GM21526 (cell line): ENCODE measurements around the gene C17orf100.

Experiments used
- ATAC-seq: cut with Tn5 transposase; IDR thresholded peaks from one replicate; pipeline ENCODE4 v1.9.1; 2021; ENCODE audit warnings: moderate library complexity; ENCODE audit not compliant: unreplicated experiment, low FRiP score

C17orf100 gene

DNA sequence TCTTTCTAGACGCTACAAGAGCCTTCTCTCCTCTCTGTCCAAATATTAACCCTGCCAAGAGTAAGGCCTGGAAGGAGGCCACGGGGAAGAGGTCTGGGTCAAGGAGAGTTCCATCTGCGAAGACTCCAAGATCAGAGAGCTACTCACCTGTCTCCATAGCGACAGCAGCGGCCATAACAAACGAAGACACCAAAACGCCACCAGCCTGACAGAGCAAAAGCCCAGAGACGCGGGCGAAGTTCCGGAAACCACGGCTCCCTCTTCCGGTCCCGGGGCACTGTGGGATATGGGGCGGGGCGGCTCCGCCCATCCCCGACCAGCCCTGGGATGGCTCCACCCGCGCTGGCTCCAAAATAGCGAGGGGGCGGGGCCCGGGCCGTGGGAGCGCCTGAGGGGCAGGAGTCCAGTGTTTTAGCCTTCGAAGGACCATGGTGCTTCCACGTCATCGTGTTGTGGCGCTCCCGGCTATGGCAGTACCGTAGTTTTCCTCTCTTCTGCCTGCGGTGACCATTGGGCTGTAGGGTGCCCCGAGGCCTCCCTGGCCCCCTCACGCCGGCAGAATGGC lies at the start of gene C17orf100, which contains the start of gene MED31:
Gene C17orf100 (plus strand): TSS at position 409 of the 565 bp plus-strand sequence. CDS start 152 bp downstream, at position 561.
Gene MED31 (minus strand): TSS at position 252 of the 565 bp plus-strand sequence. CDS start 77 bp downstream, at position 175.
- ATAC-seq = peak; percentile 76

DNA sequence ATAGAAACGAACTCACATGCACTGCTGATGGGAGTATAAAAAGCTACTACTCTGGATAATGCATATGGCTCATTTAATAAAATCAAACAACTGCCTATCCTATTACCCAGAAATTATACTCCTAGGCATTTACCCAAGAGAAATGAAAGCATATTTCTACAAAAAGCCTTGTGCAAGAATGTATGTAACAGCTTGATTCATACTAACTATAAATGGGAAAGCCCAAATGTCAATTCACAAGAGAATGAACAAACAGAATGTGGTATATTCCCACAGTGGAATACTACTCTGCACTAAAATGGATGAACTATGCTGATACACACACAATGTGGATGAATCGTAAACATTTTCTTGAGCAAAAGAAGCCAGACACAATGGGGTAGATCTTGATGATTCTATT lies 49.4 kb upstream of the C17orf100 start:
- ATAC-seq = no peak

DNA sequence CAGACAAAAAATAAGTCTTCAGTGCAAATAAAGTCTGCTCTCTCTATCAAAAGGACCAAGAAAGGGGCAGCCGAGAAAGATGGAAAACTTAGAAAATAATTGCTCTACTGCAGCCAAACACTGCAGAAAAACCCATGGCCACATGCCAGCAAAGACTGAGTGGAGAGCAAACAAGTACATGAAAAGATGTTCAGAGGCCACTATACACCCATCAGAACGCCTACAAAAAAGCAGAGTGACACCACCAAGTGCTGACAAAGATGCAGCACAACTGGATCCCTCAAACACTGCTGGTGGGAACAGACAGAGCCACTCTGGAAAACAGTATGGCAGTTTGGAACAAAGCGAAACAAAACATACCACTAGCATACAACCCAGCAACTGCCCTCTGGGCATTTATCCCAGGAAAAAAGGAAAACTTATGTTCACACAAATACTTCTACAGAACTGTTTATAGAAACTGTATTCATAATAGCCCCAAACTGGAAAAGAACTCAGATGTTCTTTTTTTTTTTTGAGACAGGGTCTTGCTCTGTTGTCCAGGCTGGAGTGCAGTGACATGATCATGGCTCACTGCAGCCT lies 47.7 kb upstream of the C17orf100 start:
- ATAC-seq = no peak

DNA sequence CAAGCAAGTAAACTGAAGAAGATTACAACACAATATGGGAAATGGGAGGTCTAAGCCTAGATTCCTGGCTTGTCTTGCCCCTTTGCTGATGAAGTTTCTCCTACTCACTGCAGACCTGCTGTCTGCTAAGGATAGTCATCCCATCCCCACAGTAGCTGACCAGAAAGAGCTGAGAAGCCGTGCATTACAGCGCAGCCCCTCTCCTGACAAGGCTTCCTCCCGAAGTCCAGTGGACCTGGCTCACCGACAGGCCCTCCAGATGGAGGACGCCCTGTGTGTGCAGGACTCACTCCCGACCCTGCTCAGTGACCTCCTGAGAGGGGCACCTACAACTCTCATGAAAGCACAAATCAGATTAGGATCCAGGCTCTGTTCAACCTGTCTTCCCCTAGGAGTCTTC lies 46.4 kb upstream of the C17orf100 start:
- no peak for ATAC-seq

DNA sequence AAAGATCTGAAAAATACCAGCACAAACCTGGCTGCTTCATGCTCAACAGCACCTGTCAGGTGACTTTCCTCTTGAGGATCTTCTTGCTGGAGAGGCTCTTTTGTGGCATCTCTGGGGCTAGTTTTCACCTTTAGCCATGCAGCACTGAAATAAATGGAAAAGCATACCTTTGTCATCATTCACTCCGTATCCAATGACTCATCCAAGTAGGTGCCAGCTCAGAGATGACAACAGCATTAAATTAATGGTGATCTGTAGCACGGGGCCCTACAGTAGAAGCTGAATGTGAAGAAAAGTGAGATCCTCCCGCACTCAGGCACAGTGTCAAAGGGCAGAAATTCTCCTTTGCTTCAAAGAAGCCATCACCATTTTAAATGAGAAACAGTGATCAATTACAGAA lies 43.2 kb upstream of the C17orf100 start:
- ATAC-seq = no peak

DNA sequence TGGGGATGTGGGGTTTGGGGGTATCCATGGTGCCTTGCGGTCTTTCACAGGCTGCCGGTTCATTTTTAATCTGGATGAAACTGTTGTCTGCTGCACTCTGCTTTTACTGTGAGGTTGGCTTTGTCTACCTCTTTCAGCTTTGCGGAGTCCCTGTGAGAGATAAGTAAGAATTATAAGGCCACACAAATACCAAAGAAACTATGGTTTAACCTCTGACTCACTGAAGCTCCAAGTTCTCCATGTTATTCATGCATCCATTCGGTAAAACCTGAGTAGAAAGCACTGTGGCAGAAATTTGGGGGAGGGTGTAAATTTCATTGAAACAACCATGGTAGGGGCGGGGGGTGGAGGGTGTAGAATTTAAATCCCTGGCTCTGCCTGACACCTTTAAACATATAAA lies 41.6 kb upstream of the C17orf100 start:
- ATAC-seq = no peak

DNA sequence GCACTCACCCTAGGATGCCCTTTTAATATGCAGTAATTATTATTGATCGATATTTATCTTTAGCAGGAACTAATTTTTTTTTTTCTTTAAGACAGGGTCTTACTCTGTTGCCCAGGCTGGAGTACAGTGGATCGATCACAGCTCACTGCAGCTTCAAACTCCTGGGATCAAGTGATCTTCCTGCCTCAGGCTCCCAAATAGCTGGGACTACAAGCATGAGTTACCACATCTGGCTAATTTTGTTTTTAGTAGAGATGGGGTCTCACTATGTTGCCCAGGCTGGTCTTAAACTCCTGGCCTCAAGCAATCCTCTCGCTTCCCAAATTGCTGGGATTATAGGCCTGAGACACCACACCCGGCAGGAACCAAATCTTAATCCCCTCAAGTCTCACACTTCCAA lies 40.3 kb upstream of the C17orf100 start:
- no peak for ATAC-seq

DNA sequence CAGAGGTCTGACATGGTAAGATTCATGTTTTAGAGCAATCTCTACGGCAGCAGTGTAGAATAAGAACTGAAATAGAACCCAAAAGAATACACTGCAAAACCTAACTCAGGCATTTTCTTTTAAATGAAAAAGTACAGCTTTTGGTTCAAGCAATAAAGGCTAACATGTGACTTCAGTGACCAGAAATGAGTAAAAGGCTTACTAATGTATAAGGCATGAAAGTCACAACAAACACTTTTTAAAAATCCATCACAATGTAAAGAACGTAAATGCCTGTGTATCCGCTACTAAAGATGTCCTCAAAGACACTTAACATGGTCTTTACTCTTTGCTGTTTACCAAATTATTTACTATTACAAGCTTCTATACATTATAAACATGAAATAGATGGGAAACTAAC lies 27.6 kb upstream of the C17orf100 start:
- no peak for ATAC-seq

DNA sequence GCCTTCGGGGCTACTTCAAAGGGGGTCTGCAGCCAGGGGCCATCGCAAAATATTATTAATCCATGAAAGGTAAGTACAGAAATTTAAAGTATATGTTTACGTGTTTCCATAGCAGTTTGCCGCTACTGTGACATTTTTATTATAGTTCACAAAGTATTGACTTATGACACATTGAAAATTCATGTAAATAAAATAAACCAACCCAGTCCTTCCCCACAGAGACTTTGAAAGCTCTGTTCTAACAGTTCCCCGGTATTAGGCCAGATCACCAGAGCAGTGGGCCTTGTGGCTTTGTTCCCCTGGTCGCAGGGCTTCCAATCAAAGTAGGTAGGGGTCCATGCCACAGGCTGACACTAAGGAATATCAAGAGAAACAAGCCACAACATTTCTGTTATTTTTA lies 24.9 kb upstream of the C17orf100 start:
- ATAC-seq = no peak

DNA sequence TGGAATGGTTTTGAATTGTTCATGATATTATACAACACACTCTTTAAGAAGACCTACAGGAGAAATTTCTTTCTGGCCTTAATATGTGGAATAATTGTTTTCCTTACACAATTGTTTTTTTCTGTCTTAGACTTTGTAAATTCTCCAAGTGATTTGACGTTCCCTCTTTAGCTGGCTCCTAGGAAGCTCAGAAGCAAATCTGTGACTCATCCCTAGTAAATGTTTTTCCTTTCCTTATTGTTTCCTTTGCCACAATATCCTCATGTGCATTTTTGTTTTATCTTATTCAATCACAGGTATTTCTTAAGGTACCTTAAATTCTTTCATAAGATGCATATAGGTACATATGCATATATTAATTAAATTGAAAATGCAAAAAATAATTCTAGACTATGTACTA lies 24.5 kb upstream of the C17orf100 start:
- ATAC-seq = no peak

DNA sequence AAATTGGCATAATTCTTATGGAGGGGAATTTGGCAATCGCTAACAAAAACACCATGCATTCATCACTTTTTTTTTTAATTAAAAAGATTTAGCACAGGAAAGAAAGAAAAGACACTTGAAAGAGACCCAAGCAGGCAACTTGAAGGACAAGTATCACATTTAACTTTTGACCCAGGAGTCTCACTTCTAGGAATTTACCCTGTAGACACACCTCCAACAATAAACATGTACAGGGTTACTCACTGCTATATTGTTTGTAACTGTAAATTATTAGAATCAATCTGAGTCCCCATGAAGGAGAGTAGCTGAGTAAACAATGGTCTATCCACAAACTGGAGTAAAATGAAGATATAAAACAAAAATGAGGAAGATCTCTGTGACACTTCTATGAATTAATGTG lies 21.2 kb upstream of the C17orf100 start:
- no peak for ATAC-seq

DNA sequence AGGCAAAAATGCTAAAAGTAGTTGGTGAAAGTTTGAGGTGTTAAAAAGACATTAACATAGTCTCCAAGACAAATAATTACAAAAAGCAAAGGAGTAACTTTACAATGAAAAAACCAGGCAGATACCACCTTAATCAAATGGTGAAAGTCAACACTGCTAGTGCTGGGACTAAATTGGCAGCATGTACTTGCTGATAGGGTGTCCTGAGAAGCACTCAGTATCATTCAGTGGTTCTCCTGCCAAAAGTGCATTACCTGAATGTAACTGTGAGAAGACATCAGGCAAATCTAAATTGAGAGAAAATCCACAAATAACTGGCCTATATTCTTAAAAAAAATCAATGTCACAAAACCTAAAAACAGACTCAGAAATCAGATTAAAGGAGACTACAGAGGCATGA lies 19.0 kb upstream of the C17orf100 start:
- no peak for ATAC-seq

DNA sequence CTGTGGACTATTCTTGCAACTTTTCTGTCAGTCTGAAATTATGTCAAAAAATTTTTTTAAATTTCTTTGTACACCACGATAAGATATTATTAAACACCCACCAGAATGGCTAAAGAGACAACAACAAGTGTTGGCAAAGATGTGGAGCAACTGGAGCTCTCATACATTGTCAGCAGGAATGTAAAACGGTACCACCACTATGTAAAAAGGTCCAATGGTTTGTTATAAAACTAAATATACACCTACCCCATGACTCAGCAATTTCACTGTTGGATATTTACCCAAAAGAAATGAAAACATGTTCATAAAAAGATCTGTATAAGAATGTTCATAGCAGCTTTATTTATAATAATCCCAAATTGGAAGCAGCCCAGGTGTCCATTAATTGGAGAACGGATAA lies 18.3 kb upstream of the C17orf100 start:
- no peak for ATAC-seq

DNA sequence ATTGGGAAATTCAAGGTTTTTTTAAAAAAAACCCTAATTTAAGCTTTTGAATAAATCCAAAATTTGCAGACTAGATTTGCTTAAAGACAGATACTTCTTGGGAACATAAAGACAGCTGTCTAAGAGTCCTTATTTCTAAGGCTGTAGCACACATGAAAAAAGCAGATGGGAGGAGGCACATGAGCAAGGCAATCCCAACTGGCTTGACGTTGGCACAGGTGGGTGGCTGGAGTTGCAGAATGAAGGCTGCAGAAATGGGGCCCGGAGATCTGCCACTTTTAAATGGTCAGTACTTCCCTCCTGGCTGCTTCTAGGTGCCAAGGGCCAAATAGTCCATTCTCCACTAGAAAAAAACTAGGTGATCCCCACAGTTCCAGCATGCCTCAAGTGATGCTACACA lies 15.5 kb upstream of the C17orf100 start:
- no peak for ATAC-seq

DNA sequence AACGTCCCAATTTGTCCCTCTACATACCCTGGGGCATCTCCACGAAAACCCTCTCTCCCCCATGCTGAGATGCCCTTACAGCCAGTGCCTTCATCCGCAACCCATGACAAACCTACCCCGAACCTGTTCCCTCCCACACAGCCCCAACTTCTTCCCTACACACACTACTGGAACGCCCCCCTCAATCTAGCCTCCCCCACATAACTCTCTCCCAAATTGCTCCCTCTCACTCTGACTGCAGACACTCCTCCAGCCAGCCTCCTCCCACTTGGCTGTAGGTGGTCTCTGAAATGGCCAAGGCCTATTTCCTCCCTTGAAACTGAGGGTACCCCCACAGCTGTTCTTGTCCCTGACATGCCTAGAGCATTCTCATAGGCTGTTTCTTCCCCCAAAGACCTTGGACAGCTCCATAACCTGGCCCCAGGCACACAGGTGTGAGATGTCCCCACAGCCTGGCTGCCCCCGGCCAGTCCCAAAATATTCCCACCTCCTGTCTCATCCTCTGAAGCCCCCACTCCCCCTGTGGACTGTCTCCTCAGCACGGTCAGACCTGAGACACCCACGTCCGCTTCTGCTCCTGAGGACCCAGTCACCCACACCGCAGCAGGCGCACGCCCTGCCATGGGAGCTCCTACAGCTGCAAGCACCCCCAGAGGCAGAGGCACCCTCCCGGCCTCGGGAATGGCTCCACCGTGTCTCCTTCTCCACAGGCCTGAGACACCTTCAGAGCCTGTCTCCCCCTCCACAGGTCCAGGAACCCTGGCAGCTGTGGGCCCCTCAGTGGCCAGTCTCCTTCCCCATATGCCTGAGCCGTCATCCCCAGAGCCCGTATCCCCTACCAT lies 14.7 kb upstream of the C17orf100 start:
- no peak for ATAC-seq

DNA sequence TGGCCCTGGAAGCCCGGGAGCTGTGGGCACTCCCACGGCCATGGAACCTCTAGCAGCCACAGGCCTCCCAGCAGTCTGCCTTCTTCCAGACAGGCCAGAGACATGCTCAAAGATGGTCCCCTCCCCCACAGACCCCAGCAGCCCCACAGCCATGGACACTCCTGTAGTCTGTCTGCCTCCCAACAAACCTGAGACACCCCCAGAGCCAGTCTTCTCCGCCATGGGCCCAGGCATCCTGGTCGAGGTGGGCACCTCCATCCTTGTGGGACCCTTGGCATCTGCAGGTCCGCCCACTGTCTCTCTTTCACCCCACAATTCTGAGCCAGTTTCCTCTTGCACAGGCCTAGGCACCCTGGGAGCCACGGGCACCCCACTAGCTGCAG lies 14.1 kb upstream of the C17orf100 start:
- ATAC-seq = no peak

DNA sequence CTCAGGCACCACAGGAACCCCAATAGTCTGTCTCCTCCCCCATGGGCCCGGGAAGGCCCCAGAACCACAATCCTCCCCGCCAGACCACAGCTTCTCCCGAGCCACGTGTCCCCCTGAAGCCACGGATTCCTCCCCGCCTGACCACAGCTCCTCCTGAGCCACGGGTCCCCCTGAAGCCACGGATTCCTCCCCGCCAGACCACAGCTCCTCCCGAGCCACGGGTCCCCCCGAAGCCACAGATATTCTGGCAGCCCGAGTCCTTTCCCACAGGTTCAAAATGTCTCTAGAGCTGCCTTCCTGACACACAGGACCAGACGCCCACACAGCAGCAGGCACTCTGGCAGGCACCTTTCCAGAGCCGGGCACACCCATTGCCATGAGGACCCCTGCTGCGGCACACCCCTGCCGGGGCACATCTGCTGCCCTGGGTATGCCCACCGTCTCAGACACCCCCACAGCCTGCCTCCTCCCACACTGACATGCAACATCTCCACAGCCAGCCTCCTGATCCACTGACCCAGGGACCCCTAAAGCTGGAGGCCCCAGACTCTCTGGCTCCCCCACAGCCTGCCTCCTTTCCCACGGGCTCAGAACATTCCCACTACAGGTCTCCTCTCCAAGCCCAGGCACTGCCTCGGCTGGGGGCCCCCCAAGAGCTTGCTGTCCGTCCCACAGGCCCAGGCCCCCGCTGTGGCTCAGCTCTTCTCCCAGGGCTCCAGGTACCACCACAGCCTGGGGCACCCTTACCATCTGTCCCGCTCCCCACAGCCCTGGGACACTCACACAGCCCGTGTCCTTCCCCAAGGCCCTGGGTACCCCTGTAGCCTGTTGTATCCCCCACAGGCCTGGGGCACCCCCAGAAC lies 13.3 kb upstream of the C17orf100 start:
- ATAC-seq = no peak

DNA sequence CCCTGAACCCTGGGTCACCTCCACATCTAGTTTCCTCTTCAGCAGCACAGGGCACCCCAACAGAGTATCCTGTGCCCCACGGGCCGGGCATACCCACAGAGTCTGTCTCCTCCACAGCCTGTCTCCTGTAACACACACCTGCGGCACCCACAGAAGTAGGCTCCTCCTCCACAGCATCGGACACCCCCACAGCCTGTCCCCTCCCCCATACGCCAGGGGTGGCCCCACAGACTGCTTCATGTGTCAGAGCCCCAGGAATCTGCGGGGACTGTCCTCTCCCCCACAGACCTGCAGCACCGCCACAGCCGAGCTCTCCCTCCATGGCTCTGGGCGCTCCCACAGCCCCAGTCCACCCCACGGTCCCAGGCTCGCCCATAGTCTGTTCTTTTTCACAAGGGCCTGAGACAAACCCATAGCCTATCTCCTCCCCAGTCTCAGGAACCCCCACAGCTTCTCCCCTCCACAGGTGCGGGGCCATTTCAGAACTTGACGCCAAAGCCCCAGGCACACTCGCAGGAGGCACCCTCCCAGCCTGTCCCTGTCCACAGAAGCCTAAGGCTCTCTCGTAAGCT lies 12.5 kb upstream of the C17orf100 start:
- ATAC-seq = no peak

DNA sequence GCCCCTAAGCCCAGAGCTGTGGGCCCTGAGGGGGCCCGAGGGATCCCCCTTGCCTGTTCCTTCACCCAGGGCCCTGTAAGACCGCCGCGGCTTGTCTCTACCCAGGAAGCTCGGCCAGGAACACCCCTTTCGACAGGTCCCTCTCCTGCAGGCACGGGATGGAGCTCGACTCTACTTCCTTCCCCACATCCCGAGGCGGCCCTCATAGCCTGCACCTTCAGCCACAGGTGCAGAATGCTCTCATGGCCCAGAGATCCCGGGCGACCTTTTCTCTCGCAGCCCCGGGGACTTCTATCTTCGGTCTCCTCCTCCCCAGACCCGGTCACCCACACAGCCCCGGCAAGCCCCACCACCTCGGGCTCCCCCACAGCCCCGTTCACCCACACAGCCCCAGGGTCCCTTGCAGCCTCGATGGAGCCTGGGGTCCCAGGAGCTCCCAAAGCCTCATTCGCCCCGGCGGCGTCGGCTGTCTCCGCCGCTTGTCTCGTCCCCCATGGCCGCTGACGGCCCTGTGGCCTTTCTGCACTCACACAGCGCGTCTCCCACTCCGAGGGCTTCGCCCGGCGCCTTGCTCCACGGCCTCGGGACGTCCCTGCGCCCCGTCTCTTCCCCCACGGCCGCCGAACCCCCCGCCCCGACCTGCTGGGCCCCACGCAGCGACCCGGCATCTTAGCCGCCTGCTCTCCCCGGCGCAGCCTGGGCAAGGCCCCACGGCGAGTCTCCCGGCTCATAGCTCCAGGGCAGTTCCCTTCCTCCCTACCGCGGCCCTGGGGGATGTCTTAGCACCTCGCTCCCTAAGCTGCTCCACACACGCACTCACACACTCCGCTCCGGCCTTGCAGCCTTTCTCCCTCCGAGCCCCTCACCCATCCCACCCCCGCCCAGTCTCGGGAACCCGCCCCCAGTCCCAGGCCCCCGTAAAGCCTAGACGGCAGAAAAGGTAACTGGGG lies 11.7 kb upstream of the C17orf100 start:
- peak; percentile 7 for ATAC-seq
